Gastroesophageal sphincter (tissue), 4 donors: Measurements from ENCODE around the gene DKK3. TPM values are rescaled to one million over a fixed set of nuclear protein-coding genes. Genes with fewer than 3 reads are reported as not detected.

Experiments used
- ATAC-seq: fragments of 150-250 bp; one replicate; pipeline ENCODE4 v1.9.1; 2016; ENCODE audit warnings: mild to moderate bottlenecking, moderate library complexity
- H3K27ac ChIP-seq, 4 donors: fragments of 200-600 bp; sonication (generic) in 3 of 4; 1 replicate in 3 of 4; 2 replicates in 1 of 4; pipeline ENCODE4 v1.5.1; 2016 to 2019
- H3K27me3 ChIP-seq: fragments of 200-600 bp; sonication (generic); one replicate; pipeline ENCODE4 v1.5.1; 2019
- H3K36me3 ChIP-seq, 2 donors: fragments of 200-600 bp; sonication (generic); one replicate each; pipeline ENCODE4 v1.5.1; 2019; ENCODE audit warnings: control low read depth in 1 of 2
- H3K4me1 ChIP-seq, 3 donors: fragments of 200-600 bp; sonication (generic); 1 replicate in 2 of 3; 2 replicates in 1 of 3; pipeline ENCODE4 v1.5.1; 2016 to 2019; ENCODE audit warnings: control low read depth in 2 of 3
- H3K4me3 ChIP-seq, 2 donors: fragments of 200-600 bp; sonication (generic); one replicate each; pipeline ENCODE4 v1.5.1; 2019; ENCODE audit warnings: mild to moderate bottlenecking in 1 of 2, moderate library complexity in 1 of 2
- H3K9me3 ChIP-seq, 3 donors: fragments of 200-600 bp; sonication (generic); one replicate each; pipeline ENCODE4 v1.5.1; 2017 to 2019; ENCODE audit warnings: control low read depth in 2 of 3
- CTCF ChIP-seq, 4 experiments: fragments of 200-600 bp in 2 of 4; fragments of 450-650 bp in 2 of 4; sonication (generic) in 1 of 4; IDR thresholded peaks; one replicate each; pipeline ENCODE4 v1.5.1; 2017 to 2019; ENCODE audit warnings: antibody characterized with exemption in 4 of 4, mild to moderate bottlenecking in 2 of 4, moderate library complexity in 2 of 4
- EP300 ChIP-seq: sonication (generic); formaldehyde crosslinking; IDR thresholded peaks from one replicate; pipeline ENCODE4 v1.6.1; 2017; ENCODE audit warnings: antibody characterized with exemption, mild to moderate bottlenecking
- POLR2A ChIP-seq, 2 donors: fragments of 450-650 bp; IDR thresholded peaks; one replicate each; pipeline ENCODE4 v1.6.1; 2017; ENCODE audit warnings: antibody characterized with exemption in 2 of 2, mild to moderate bottlenecking in 2 of 2, moderate library complexity in 1 of 2
- POLR2AphosphoS5 ChIP-seq: sonication (generic); formaldehyde crosslinking; IDR thresholded peaks from one replicate; pipeline ENCODE4 v1.6.1; 2017; ENCODE audit warnings: antibody characterized with exemption
- WGBS, 2 donors: methylation state at CpG; one replicate each; pipeline ENCODE4 v1.1.5; 2018; ENCODE audit warnings: low coverage in 1 of 2; 5-methylcytosine and 5-hydroxymethylcytosine counted together
- total RNA-seq, 4 donors: library from RNA; depleted of rRNA; stranded (reverse); fragments of >200 nt; gene quantifications; one replicate each; pipeline ENCODE4 v1.1.0, GENCODE V29; 2016

DKK3 gene
- total RNA-seq, 4 donors from 2014 or later, result 72.1 to 249 (median 127) TPM

GRCh38 chr11:12003336-12003735 lies 5.1 kb downstream of the DKK3 start:
- no peak overlapping the region for H3K27ac ChIP-seq
- H3K27me3 ChIP-seq, result peaks cover 15% of the 10 kb centered on the region
- H3K9me3 ChIP-seq, result no peaks in the 10 kb centered on the region
- TF ChIP-seq CTCF (IDR thresholded peaks at IDR 0.05) (no peak), EP300 (no peak)
- H3K4me3 ChIP-seq, result no peak overlapping the region
- H3K4me1 ChIP-seq, result peaks cover 0 to 22% (median 0%) of the 10 kb centered on the region in 3 donors
- no peak for ATAC-seq
- WGBS, 2 donors, result 92 to 100% methylated on average over 2 of the region's 2 CpGs
- H3K36me3 ChIP-seq, result peaks cover 0 to 23% of the 10 kb centered on the region in 2 donors

DNA sequence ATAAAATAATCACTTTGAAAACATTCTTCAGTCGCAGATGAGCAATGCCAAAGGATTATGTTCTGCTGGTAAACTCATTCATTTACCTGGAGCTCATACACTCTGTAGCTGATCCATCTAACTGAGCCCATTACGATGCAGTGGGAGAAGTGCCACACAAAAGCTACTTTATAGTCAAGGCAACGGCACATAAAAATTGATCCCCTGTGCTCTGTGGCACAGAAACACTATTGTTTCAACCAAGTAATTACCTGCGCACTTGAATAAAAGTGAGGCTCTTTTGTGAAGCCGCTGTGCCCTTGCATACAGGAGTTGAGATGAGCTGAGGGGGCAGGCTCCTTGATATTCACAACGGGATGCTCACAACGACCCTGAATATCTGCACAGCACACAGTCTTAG lies 7.2 kb downstream of the DKK3 start:
- peaks cover 0 to under 1% (median 0%) of the 10 kb centered on the region in 3 donors for H3K4me1 ChIP-seq
- H3K9me3 ChIP-seq, result no peaks in the 10 kb centered on the region
- peaks cover 0 to 44% of the 10 kb centered on the region in 2 donors for H3K36me3 ChIP-seq
- no peak overlapping the region for H3K4me3 ChIP-seq
- WGBS, 2 donors, result 73 to 95% methylated on average over 4 to 7 of the region's 7 CpGs
- no peak overlapping the region for H3K27ac ChIP-seq
- ATAC-seq, result no peak
- TF ChIP-seq CTCF (IDR thresholded peaks at IDR 0.05) (no peak), EP300 (no peak), POLR2A (IDR thresholded peaks at IDR 0.05) (no peak), POLR2AphosphoS5 (no peak)
- no peaks in the 10 kb centered on the region for H3K27me3 ChIP-seq

- ATAC-seq, result no peak
- Histone ChIP-seq H3K4me1 (peaks cover 0 to 11% (median 0%) of the 10 kb centered on the region in 3 donors), H3K4me3 (no peak overlapping the region), H3K36me3 (peaks cover 0 to 61% of the 10 kb centered on the region in 2 donors), H3K27ac (no peak overlapping the region), H3K27me3 (no peaks in the 10 kb centered on the region), H3K9me3 (no peaks in the 10 kb centered on the region)
- TF ChIP-seq POLR2AphosphoS5 (no peak), EP300 (no peak), POLR2A (IDR thresholded peaks at IDR 0.05) (no peak), CTCF (IDR thresholded peaks at IDR 0.05) (no peak)
- WGBS, 2 donors, result 42 to 72% methylated on average over 7 of the region's 8 CpGs
Observed at GRCh38 chr11:11998091-11998781, 10.2 kb downstream of the DKK3 start.

- Histone ChIP-seq H3K27me3 (no peaks in the 10 kb centered on the region), H3K27ac (no peak overlapping the region), H3K4me1 (peaks cover 0 to 11% (median 0%) of the 10 kb centered on the region in 3 donors), H3K9me3 (no peaks in the 10 kb centered on the region), H3K4me3 (no peak overlapping the region), H3K36me3 (peaks cover 0 to 58% of the 10 kb centered on the region in 2 donors)
- no peak for ATAC-seq
- WGBS, 2 donors, result 63 to 84% methylated on average over 2 to 3 of the region's 3 CpGs
- TF ChIP-seq CTCF (IDR thresholded peaks at IDR 0.05), result no peak
Observed at GRCh38 chr11:11997049-11997322, 11.4 kb downstream of the DKK3 start.

- Histone ChIP-seq H3K4me3 (no peak overlapping the region), H3K4me1 (peaks cover 0 to 11% (median 0%) of the 10 kb centered on the region in 3 donors), H3K27me3 (no peaks in the 10 kb centered on the region), H3K36me3 (peaks cover 0 to 53% of the 10 kb centered on the region in 2 donors), H3K9me3 (no peaks in the 10 kb centered on the region), H3K27ac (no peak overlapping the region)
- TF ChIP-seq POLR2A (IDR thresholded peaks at IDR 0.05), result no peak
- TF ChIP-seq EP300, result no peak
- TF ChIP-seq POLR2AphosphoS5, result no peak
- no peak for TF ChIP-seq CTCF (IDR thresholded peaks at IDR 0.05)
- 92 to 95% methylated on average over 5 to 6 of the region's 11 CpGs for WGBS, 2 donors
- ATAC-seq, result no peak
Observed at GRCh38 chr11:11996321-11997048, 11.9 kb downstream of the DKK3 start.
